Smooth muscle cell (in vitro differentiated cells): ENCODE data around the gene MAML3. TPM values are rescaled to one million over a fixed set of nuclear protein-coding genes. Genes with fewer than 3 reads are reported as not detected.

ENCODE experiments used
- DNase-seq: peaks from one replicate; lab custom pipeline; 2025; ENCODE audit not compliant: unreplicated experiment; lab: John Stamatoyannopoulos, UW
- H2AFZ ChIP-seq: fragments of 200-600 bp; sonication (generic); 2 replicates; pipeline ENCODE4 v1.6.0; 2016; ENCODE audit warnings: antibody characterized with exemption, low read depth, mild to moderate bottlenecking
- H3F3A ChIP-seq: fragments of 200-600 bp; sonication (generic); 2 replicates; pipeline ENCODE4 v1.6.0; 2017; ENCODE audit warnings: antibody characterized with exemption, low read depth
- H3K27ac ChIP-seq: fragments of 200-600 bp; sonication (generic); 2 replicates; pipeline ENCODE4 v1.5.1; 2016; ENCODE audit warnings: low read depth, mild to moderate bottlenecking
- H3K27me3 ChIP-seq: fragments of 200-600 bp; sonication (generic); 2 replicates; pipeline ENCODE4 v1.6.1; 2016; ENCODE audit warnings: low read depth, mild to moderate bottlenecking
- H3K36me3 ChIP-seq: fragments of 200-600 bp; sonication (generic); 2 replicates; pipeline ENCODE4 v1.5.1; 2016; ENCODE audit warnings: low read depth
- H3K4me1 ChIP-seq: fragments of 200-600 bp; sonication (generic); 2 replicates; pipeline ENCODE4 v1.5.1; 2016; ENCODE audit warnings: low read depth
- H3K4me2 ChIP-seq: fragments of 200-600 bp; sonication (generic); 2 replicates; pipeline ENCODE4 v1.6.0; 2016; ENCODE audit warnings: mild to moderate bottlenecking
- H3K4me3 ChIP-seq: fragments of 200-600 bp; sonication (generic); 2 replicates; pipeline ENCODE4 v1.5.1; 2016; ENCODE audit warnings: mild to moderate bottlenecking
- H3K79me2 ChIP-seq: fragments of 200-600 bp; sonication (generic); 2 replicates; pipeline ENCODE4 v1.6.0; 2016; ENCODE audit warnings: low read depth, mild to moderate bottlenecking
- H3K9ac ChIP-seq: fragments of 200-600 bp; sonication (generic); 2 replicates; pipeline ENCODE4 v1.6.0; 2016; ENCODE audit warnings: low read depth
- H3K9me3 ChIP-seq: fragments of 200-600 bp; sonication (generic); replicated peaks from 2 replicates; pipeline ENCODE4 v1.5.1; 2016; ENCODE audit warnings: low read depth
- H4K20me1 ChIP-seq: fragments of 200-600 bp; sonication (generic); 2 replicates; pipeline ENCODE4 v1.6.0; 2016; ENCODE audit warnings: low read depth
- CTCF ChIP-seq: fragments of 200-600 bp; sonication (generic); IDR thresholded peaks from 2 replicates; pipeline ENCODE4 v1.5.1; 2017; ENCODE audit warnings: borderline replicate concordance, mild to moderate bottlenecking, antibody characterized with exemption; ENCODE audit not compliant: insufficient read depth, poor library complexity, severe bottlenecking
- whole genome bisulfite sequencing: methylation state at CpG from one replicate; pipeline ENCODE4 v1.1.7; 2016; ENCODE audit warnings: low lambda C conversion rate; 5-methylcytosine and 5-hydroxymethylcytosine counted together
- polyA plus RNA-seq: library from polyadenylated mRNA; unstranded; fragments of >200 nt; fragmentation: Nextera tagmentation; extraction: Ambion mirVana; gene quantifications from 2 replicates; pipeline ENCODE4 v1.2.1, GENCODE V29; 2016
- total RNA-seq: library from RNA; depleted of rRNA; stranded (reverse); fragments of >200 nt; gene quantifications from 2 replicates; pipeline ENCODE4 v1.2.3, GENCODE V29; 2014

MAML3 gene
- total and polyA plus RNA-seq, 2 experiments from 2014 or later: 4.9 to 12.6 TPM

- no peaks in the 10 kb centered on the region for H3K27me3 ChIP-seq
- H3K9me3 ChIP-seq: no peaks in the 10 kb centered on the region
- TF ChIP-seq CTCF: no peak
- H3K27ac ChIP-seq: peak overlapping the region; percentile 97
- H3K9ac ChIP-seq: peak overlapping the region; percentile 61
- no peaks in the 10 kb centered on the region for H4K20me1 ChIP-seq
- H3K79me2 ChIP-seq: peaks cover 29% of the 10 kb centered on the region
- H3K4me3 ChIP-seq: no peak overlapping the region
- H3F3A ChIP-seq: peaks cover 69% of the 10 kb centered on the region
- H3K4me2 ChIP-seq: peak overlapping the region; percentile 86
- H3K36me3 ChIP-seq: no peaks in the 10 kb centered on the region
- no peak overlapping the region for H2AFZ ChIP-seq
- no peak for DNase-seq
- H3K4me1 ChIP-seq: peaks cover 65% of the 10 kb centered on the region
These were observed 62.7 kb downstream of the MAML3 start for GRCh38 chr4:140091305-140091704.

GRCh38 chr4:140090215-140090731 is 63.7 kb downstream of the MAML3 start:
- Histone ChIP-seq H3K27me3 (no peaks in the 10 kb centered on the region), H3K4me2 (peak overlapping the region; percentile 86), H2AFZ (no peak overlapping the region), H3K4me3 (no peak overlapping the region), H3F3A (peaks cover 71% of the 10 kb centered on the region), H3K9ac (peak overlapping the region; percentile 61), H4K20me1 (no peaks in the 10 kb centered on the region), H3K4me1 (peaks cover 62% of the 10 kb centered on the region), H3K36me3 (no peaks in the 10 kb centered on the region), H3K9me3 (no peaks in the 10 kb centered on the region), H3K79me2 (peaks cover 35% of the 10 kb centered on the region), H3K27ac (peak overlapping the region; percentile 97)
- TF ChIP-seq CTCF: no peak
- DNase-seq: no peak
- WGBS: 19% methylated on average over 5 of the region's 5 CpGs

- Histone ChIP-seq H3K27ac (peak overlapping the region; percentile 97), H3K79me2 (peaks cover 35% of the 10 kb centered on the region), H3K27me3 (no peaks in the 10 kb centered on the region), H3K9ac (peak overlapping the region; percentile 7), H3K4me3 (no peak overlapping the region), H3K36me3 (no peaks in the 10 kb centered on the region), H3F3A (peaks cover 60% of the 10 kb centered on the region), H3K4me2 (peak overlapping the region; percentile 86), H2AFZ (no peak overlapping the region), H3K9me3 (no peaks in the 10 kb centered on the region), H3K4me1 (peaks cover 59% of the 10 kb centered on the region), H4K20me1 (no peaks in the 10 kb centered on the region)
- no peak for TF ChIP-seq CTCF
- no peak for DNase-seq
These were observed 64.8 kb downstream of the MAML3 start for GRCh38 chr4:140089216-140089615.

GRCh38 chr4:140088323-140088967 is 65.5 kb downstream of the MAML3 start:
- WGBS: 31% methylated on average over 5 of the region's 5 CpGs
- Histone ChIP-seq H3K9ac (peak overlapping the region; percentile 7), H2AFZ (no peak overlapping the region), H3K4me2 (peak overlapping the region; percentile 86), H3K27me3 (no peaks in the 10 kb centered on the region), H4K20me1 (no peaks in the 10 kb centered on the region), H3K79me2 (peaks cover 35% of the 10 kb centered on the region), H3K27ac (peak overlapping the region; percentile 97), H3K36me3 (no peaks in the 10 kb centered on the region), H3K9me3 (no peaks in the 10 kb centered on the region), H3K4me1 (peaks cover 56% of the 10 kb centered on the region), H3K4me3 (no peak overlapping the region), H3F3A (peaks cover 52% of the 10 kb centered on the region)
- no peak for TF ChIP-seq CTCF
- DNase-seq: no peak
